TTC549 (cell line): ENCODE results near the gene GCNA.

Experiments used
- FAIRE-seq: peaks from 2 replicates; lab custom pipeline; 2012; peaks lifted over from hg19 to GRCh38; lab: Jason Lieb, UNC

GCNA gene, protein sequence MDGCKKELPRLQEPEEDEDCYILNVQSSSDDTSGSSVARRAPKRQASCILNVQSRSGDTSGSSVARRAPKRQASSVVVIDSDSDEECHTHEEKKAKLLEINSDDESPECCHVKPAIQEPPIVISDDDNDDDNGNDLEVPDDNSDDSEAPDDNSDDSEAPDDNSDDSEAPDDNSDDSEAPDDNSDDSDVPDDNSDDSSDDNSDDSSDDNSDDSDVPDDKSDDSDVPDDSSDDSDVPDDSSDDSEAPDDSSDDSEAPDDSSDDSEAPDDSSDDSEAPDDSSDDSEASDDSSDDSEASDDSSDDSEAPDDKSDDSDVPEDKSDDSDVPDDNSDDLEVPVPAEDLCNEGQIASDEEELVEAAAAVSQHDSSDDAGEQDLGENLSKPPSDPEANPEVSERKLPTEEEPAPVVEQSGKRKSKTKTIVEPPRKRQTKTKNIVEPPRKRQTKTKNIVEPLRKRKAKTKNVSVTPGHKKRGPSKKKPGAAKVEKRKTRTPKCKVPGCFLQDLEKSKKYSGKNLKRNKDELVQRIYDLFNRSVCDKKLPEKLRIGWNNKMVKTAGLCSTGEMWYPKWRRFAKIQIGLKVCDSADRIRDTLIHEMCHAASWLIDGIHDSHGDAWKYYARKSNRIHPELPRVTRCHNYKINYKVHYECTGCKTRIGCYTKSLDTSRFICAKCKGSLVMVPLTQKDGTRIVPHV

DNA sequence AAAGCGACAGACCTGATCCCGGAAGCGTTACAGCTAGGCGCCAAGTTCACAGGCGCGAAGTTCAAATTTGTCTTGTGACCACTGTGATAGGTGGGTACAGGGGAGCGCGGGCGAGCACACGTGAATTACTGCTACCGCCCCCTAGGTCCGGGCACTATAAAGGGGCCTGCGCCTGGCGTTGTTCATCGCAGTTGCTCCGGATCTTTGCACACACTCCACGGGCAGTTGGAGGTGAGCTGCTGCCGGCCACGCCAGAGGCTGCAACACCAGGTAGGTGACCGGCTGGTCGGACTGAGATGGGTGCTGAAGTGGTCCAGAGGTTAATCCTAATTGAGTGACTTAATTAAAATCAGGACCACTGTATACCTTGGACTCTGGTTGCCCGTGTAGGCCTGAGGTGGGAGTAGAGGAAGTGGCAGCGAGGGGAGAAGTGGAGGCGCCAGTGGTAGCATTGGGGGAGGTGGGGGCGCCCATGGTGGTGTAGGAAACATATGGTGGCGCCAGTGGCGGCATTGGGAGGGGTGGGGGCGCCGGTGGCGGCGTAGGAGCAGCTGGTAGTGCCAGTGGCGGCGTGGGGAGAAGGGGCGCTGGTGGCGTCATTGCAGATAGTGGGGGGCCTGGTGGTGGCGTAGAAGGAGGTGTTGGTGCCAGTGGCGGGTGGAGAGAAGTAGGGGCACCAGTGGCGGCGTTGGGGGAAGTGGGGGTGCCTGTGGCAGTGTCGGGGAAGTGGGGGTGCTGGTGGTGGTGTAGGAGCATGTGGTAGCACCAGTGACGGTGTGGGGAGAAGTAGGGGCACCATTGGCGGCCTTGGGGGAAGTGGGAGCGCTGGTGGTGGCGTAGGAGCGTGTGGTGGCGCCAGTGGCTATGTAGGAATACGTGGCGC is at the start of gene GCNA:
TSS of gene GCNA (plus strand) at position 185 of the 883 bp plus-strand sequence. CDS start 2,385 bp downstream, outside the sequence.
- FAIRE-seq = no peak

DNA sequence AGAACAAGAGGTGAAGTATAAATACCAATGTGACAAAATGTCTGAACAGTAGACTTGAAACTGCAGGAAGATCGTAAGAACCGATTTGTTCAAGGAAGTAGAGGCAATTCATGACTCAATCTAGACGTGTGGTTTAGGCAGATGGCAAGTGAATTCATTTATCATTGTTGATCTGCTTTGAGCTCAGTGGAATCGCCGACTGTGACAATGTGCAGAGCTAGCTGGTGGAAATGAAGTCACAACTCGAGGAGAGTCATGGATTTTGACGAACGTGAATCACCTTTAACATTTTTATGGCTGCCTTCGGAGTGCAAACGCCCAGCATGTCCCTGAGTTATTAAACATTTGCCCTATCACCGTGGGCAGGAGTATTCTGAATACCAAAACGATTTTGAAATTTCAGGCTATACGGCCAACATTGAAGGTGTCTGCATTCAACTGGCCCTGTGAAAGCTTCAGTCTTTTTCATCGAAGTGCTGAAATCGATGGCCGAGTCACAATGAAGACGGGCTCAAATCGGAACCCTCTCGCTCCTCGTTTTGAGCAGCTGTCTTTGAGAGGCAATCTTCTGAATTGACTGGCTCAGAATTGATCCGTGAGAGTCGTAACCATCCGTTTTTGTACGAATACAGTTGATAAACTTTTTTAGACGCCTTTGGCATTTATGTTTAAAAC is 46.0 kb upstream of the GCNA start:
- no peak for FAIRE-seq

DNA sequence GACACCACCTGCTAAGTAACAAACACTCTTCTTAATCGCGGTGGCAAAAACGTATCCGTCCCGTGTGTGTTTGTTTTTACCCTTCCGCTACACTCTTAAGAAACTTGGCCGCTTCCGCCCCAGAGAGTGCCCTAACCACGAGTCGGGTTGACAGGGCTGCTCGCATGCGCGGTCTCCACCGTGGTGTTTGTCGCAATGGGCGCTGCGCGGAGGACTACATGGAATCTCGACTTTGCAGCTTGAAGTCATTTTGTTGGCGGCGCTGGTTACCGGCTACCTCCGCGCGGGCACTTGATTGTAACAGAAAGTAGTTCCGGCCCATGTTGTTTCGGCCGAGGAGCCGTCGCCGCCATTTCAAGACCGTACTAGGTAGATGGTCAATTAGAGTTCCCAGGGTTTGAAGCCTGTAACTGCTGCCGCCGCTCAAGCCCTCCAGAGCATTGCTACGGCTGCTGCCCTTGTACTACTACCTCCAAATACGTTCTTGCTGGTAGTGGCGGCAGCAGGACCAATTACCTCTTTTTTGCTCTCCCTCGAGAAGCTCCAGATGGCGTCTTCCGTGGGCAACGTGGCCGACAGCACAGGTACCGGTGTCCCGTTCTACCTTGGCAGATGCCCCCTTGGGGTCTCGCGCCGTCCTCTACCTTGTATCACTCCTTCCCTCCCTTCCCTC is 45.3 kb upstream of the GCNA start, which contains the start of gene OGT:
TSS of gene OGT (plus strand) at position 352 of the 673 bp plus-strand sequence. CDS start at position 548, 196 bp downstream.
- no peak for FAIRE-seq

DNA sequence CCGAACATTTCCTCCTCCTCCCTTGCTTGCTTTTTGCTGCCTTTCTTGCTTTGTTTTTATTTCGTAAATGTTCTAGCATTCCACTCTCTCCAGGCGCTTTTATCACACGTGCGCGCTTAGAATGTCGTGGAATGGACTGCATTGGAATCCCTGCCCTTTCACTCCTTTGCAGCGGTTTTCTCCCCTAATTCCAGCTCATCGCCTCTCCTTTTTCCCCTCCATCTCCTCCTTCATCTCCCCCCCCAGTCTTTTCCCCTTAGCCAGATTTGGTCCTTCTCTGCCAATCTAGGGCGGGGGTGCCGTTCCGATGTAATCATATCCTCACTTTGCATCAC is 44.8 kb upstream of the GCNA start:
- no peak for FAIRE-seq

DNA sequence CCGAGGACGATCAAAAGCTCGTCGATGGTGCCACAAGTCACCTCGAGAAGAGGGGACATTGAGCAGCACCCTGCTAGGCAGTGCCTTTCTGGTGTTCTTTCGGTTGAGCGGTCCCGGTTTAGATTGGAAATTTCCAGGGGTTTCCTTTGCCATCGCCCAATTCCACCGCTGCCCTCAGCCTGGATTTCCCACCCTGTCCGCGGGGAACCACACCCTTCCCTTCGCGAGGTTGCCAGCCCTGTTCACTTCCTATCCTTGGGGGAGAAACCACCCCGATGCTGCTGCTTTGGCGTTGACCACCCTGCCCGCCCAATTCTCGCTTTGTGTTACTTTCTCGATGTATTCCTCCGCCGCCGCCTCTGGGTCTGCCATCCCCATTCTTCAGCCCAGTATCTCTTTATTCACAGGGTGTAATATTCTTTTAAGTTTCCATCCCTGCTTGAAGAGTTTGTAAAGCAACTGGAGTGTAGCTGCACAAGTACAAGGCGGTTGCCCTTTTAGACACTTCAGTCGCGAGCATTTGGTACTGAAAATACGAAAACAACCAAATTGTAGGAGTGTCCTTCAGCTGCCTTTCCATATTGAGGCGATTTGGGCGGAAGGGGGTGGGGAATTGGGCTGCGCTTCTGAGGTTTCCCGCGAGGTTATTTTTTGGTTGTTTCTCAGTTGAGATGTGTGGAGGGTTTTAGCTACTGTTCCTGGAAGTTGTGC is 44.2 kb upstream of the GCNA start:
- FAIRE-seq = no peak

DNA sequence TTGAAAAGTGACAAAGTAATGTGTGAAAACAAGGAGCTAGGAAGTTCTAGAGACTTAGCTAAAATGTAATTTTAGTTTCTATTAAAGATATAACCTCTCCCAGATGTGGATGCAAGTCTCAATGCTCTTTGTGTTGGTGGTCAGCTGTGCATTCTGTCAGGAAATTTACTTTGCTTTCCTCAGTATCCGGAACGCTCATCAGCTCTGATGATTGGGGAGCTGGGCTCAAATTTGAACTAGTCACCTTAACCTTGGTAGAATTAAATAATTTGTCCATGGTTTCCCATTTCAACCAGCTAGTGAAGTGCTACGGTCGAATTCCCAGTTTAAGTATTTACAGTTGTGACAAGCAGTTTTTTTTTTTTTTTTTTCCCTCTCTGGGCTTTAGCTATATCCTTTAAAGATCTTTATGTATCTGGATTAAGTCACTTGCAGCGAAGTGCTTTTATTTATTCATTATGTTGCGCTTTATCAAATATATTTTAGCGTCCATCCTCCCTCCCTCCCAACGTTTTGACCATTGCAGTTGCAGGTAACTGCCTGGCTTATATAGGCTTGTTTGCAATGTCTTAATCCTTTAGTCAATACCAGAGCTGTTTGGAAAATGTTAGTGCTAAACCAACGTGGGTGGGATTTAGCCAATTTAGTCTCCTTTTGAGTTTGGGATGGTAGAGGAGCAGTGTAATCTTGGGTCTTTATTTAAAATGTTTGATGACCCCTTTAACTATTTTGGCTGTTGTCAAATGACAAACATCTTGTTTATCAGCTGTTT is 43.3 kb upstream of the GCNA start:
- FAIRE-seq = no peak

DNA sequence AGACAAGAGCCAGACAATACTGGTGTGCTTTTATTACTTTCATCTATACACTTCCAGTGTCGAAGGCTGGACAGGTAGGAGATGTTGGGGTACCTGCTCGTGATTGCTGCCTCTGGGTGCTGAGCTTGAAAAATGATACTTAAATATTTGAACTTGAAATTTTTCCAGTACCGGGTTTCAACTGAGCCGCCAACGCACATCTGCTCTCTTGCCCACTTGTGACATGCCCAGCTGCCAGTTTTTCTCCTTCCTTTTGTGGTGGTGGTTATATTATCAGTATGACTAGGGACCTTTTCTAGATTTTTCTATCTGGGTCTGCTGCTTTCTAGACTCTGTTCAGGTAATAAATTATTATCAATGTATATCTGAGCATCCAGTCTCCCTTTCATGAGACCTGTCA is 42.0 kb upstream of the GCNA start:
- FAIRE-seq = no peak

DNA sequence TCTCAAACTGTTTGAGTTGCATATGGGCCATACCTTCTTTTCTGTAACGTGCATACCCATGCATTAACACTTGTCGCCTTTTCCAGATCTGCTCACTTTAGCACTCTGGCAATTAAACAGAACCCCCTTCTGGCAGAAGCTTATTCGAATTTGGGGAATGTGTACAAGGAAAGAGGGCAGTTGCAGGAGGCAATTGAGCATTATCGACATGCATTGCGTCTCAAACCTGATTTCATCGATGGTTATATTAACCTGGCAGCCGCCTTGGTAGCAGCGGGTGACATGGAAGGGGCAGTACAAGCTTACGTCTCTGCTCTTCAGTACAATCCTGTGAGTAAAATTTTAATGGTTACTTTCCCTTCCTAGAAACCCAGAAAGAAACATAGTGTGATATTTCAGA is 40.5 kb upstream of the GCNA start:
- FAIRE-seq = no peak

DNA sequence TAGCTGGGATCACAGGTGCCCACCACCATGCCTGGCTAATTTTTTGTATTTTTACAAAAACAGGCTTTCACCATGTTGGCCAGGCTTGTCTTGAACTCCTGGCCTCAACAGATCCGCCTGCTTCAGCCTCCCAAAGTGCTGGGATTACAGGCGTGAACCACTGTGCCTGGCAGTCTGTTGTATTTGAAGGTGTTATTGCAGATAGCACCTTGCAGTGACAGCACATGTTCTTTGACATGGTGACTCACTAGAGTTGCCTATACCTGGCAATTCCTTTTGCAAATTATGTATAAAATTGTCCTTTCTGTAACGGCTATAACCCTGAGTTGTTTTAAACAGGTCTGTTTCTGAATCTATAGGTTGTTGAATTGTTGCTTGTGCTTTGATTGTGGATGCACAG is 37.4 kb upstream of the GCNA start:
- FAIRE-seq = no peak

DNA sequence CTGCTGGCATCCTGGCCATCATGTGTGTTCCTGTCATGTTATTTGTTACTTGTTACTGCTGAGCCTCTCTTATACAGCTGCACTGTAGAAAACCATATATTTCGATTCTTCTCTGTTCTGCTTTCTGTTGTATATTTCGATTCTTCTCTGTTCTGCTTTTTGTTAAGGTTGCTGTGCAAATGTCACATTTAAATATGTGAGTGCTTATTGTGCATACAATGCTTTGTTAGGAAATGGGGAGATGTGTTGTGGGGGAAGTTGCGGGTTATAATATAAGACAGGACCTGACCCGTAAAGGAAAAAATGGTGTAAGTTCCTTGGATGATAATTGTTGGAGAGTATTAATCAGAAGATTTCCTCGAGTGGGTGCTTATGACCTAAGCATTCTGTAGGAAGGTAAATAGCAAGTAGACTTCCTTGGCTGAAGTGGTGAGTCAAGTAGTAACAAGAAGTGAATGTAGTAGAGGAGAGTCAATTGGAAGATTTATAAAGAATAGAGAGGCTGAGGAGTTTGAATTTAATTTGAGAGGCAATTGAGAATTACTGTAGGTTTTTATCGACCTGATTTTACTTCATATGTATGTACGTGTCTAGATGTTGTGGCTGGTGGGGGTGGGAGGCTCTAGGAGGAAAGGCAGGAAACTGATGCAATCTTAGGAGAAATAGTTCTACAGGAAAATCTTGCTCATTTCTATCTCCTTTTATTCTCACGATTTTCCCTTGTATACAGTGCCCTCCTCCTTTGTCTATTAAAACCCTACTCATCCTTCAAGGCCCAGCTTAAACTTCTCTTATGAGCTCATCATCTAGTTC is 36.8 kb upstream of the GCNA start:
- FAIRE-seq = no peak

DNA sequence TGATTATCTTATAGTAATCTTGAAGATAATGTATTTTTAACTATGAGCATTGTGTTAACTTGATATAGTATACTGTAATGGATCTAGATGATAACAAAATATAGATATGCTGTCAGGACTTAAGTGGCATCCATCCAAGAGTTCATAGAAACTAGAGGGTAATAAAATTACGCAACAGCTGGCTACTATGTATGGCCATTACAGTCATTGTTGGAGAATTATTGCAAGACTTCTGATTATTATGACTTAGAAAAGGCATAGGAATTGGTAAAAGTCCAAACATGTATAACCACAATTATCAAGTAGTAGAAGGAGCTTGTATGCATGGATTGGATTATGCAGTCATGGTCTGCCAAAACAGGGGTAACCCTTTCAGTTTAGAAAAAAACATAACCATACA is 35.8 kb upstream of the GCNA start:
- no peak for FAIRE-seq

DNA sequence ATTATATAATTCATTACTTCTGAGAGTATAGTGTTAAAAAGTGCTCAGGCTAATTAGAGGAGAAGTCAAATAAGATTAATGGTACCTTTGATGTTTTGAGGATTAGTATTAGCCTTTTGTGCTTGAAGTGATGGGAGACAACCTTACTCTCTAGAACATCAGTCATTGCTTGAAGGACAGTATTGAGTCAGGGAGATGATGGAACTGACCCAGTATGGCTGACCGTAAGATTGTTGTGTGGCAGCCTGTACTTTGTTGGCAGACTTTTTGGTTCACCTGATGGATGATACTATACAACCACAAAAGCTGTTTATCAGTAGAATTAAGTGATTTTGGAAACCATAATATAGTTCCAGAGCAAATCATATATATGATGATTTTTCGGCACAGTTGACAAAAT is 35.4 kb upstream of the GCNA start:
- FAIRE-seq = no peak

DNA sequence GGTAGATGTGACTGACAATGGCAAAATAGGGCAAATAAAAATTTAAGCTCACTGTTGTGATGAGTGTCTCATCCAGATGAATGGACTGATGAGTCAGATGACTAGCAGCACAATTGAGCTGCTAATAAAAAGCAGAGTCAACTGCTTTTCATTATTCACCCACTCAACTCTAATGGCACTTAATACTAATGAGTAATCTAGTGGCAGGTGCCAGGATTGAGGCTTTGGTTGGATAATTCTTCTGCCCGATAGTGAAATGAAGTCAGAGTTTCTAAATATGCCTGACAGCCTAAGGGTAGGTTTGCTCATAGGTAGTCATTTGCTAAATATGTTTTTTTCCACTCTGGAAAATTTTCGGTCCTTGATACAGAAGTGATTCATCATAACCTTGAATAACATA is 34.9 kb upstream of the GCNA start:
- no peak for FAIRE-seq

DNA sequence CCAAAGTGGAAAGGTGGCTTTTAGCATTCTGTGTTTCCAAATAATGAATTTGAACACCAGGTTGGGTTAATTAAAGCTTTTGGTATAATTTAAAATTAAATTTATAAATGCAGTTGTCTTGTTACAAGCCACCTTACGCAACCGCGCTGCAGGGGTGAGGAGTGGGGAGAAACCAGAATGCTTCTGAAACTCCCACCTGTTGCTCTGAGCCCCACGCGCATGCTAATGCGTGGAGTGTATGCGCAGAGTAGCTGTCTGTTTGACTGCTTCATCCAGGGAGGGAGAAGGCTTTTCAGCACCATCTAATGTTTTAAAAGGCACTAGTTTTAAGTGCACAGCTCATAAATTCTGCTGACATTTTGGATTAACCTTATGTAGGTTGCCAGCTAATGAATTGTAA is 32.9 kb upstream of the GCNA start:
- FAIRE-seq = no peak

DNA sequence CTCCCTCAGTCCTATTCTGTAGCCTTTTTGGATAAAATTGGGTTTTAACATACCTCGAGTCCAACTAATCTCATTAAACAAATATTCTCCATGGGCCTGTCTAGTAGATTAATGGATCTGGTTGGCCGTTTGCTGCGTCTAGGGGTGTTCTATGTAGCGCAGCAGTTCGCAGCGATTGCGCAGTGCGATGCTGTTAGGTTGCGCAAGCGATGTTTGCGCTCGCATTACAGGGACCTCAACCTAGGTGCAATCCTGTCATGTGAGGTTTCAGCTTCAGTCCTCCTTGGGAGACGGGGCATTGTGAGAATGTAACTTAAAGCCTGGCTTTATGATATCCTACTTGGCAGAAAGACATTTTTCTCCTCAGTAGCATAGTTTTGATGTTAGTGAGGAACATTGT is 31.4 kb upstream of the GCNA start:
- no peak for FAIRE-seq

DNA sequence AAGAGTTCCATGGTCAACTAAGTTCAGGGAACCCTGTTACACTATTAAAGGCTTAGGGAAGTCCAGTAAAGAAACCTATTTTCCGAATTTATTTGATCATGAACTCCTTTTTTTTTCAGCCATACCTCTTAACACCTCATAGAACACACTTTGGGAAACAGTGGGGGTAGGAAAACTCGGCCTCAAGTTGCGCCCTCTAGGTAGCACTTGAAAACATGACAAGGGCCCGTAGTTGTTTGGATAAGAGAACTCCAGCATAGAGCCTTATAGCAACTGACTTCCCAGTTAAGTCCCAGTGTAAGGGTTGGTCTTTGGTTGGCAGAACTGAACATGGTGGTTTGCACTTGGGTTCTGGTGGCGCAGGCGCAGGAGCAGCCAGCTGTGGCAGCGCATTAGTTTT is 30.9 kb upstream of the GCNA start:
- FAIRE-seq = no peak

DNA sequence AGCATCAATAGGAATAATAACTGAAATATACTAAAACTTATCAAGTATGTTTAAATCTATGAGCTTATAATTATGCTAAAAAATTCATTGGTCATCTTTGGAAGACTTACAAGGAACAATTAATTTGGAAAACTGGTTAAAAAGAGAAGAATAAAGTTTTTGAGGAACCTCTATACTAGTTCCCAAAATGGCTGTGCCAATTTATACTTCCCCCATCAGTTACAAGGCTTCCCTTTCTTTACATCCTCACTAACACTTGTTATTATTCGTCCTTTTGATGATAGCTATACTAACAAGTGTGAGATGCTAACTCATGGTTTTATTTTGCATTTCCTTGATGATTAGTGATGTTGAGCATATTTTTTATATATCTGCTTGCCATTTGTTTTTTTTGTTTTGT is 28.3 kb upstream of the GCNA start:
- no peak for FAIRE-seq

DNA sequence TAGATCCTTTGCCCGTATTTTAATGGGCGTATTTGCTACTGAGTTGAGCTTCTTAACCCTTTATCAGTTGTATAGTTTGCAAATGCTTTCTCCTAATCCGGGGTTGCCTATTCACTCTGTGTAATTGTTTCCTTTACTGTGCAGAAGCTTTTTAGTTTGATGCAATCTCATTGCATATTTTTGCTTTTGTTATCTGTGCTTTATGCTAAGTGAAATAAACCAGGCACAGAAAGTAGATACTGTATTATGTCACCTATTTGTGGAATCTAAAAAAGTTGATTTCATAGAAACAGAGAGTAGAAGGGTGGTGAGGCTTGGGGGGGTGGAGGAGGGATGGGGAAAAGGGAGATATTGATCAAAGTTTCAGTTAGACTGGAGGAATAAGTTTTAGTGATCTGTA is 27.7 kb upstream of the GCNA start:
- no peak for FAIRE-seq

DNA sequence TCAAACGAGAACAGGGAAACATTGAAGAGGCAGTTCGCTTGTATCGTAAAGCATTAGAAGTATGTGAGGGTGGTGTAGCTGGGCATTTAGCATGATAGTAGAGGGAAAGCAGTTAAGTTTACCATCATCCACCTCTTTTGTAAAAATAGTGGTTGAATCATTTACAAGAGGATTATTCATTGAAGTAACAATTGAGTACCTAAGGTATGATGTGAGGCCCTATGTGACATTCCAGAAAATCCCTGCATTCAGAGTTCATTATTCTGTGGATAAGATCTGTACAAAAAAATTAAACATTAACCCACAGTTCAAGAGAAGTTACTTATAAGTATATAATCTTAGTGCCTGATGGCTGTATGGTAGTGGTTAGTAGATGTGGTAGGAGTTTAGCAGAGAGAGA is 22.2 kb upstream of the GCNA start:
- no peak for FAIRE-seq
